Measurements from ENCODE around the gene PVRIG. TPM values are rescaled to one million over a fixed set of nuclear protein-coding genes. Genes with fewer than 3 reads are reported as not detected.
A peak's percentile ranks its signal among the peaks of the same experiment; 100 is the strongest.
"Not testable (repeated sequence)": the region's sequence is repeated elsewhere in the genome, so short reads cannot be mapped to it uniquely, and the experiment has no call there.

PVRIG gene
- total RNA-seq, 2 experiments from 2014 or later, result 83.3 to 86.6 TPM

DNA sequence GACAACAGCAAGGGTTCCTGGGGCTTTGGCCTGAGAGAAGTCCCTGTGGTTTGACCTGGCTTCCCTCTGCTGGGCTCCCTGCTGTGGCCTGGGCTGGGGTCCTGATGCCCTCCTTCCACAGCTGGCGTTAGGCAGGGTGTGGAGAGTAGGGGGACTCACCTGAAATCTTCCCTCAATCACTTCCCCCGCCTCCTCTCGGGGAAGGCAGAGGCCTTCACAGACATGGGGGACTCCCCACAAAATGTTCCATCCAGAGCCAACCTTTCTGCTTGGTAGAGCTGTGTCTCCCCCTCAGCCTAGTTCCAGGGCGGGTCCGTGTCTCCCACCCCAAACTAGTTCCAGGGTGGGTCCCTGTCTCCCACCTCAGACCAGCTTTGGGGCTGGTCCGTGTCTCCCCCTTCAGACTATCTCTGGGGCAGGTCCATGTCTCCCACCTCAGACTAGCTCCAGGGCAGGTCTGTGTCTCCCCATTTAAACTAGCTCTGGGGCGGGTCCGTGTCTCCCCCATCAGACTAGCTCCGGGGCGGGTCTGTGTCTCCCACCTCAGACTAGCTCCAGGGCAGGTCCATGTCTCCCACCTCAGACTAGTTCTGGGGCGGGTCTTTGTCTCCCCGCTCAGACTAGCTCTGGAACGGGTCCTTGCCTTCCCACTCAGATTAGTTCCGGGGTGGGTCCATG is 2.2 kb downstream of the PVRIG start:
- no peaks in the 10 kb centered on the region for H4K20me1 ChIP-seq (ENCODE audit: insufficient read depth, low read length)
- intact Hi-C loops (cut with micrococcal nuclease; ENCODE audit: unreplicated experiment), result loop anchor here (1.0 to 5.0 kb wide), 2 partner anchors 32 to 75 kb away; partner anchors contain the start of gene LAMTOR4
- DNase-seq (ENCODE audit: low spot score), result peak; percentile 44
- H3K4me1 ChIP-seq (ENCODE audit: insufficient read depth, low read length, poor library complexity, severe bottlenecking), result peaks cover 76% of the 10 kb centered on the region
- CTCF ChIA-PET (ENCODE audit: unreplicated experiment), result interaction anchor here (0.7 to 1.3 kb wide), 2 partner anchors 89 to 483 kb away, joined by 3 to 4 read pairs; no protein-coding TSS in a partner anchor
- H3K36me3 ChIP-seq (ENCODE audit: insufficient read depth, low read length), result peaks cover 69% of the 10 kb centered on the region
- H3K9me3 ChIP-seq (ENCODE audit: low read length), result no peaks in the 10 kb centered on the region
- POLR2A ChIA-PET, result interaction anchor here (0.6 to 3.8 kb wide), 12 partner anchors 11 to 323 kb away, joined by 3 to 15 read pairs (median 4); partner anchors contain the start of gene LAMTOR4
- BruUV-seq (replicated peaks), result TSS peak; percentile 52
- H3K4me3 ChIP-seq (ENCODE audit: low read depth, low read length, poor library complexity, severe bottlenecking), result peak overlapping the region; percentile 92
- H3K27ac ChIP-seq (ENCODE audit: low read depth, low read length, poor library complexity, severe bottlenecking), result peak overlapping the region; percentile 96
- no peaks in the 10 kb centered on the region for H3K9me2 ChIP-seq (ENCODE audit: insufficient read depth, low read length)
- no peak for TF ChIP-seq EZH2phosphoT487 (IDR thresholded peaks at IDR 0.05; ENCODE audit: borderline replicate concordance, low read depth, low read length)
- TF ChIP-seq, protein P1, sequence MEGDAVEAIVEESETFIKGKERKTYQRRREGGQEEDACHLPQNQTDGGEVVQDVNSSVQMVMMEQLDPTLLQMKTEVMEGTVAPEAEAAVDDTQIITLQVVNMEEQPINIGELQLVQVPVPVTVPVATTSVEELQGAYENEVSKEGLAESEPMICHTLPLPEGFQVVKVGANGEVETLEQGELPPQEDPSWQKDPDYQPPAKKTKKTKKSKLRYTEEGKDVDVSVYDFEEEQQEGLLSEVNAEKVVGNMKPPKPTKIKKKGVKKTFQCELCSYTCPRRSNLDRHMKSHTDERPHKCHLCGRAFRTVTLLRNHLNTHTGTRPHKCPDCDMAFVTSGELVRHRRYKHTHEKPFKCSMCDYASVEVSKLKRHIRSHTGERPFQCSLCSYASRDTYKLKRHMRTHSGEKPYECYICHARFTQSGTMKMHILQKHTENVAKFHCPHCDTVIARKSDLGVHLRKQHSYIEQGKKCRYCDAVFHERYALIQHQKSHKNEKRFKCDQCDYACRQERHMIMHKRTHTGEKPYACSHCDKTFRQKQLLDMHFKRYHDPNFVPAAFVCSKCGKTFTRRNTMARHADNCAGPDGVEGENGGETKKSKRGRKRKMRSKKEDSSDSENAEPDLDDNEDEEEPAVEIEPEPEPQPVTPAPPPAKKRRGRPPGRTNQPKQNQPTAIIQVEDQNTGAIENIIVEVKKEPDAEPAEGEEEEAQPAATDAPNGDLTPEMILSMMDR (conservative IDR thresholded peaks at IDR 0.05; ENCODE audit: low read length), result no peak
- no peak overlapping the region for H2AFZ ChIP-seq (ENCODE audit: low read length)
- peaks cover 62% of the 10 kb centered on the region for H3K79me2 ChIP-seq (ENCODE audit: insufficient read depth, low read depth, low read length)
- peak overlapping the region; percentile 93 for H3K4me2 ChIP-seq (ENCODE audit: low read length)

DNA sequence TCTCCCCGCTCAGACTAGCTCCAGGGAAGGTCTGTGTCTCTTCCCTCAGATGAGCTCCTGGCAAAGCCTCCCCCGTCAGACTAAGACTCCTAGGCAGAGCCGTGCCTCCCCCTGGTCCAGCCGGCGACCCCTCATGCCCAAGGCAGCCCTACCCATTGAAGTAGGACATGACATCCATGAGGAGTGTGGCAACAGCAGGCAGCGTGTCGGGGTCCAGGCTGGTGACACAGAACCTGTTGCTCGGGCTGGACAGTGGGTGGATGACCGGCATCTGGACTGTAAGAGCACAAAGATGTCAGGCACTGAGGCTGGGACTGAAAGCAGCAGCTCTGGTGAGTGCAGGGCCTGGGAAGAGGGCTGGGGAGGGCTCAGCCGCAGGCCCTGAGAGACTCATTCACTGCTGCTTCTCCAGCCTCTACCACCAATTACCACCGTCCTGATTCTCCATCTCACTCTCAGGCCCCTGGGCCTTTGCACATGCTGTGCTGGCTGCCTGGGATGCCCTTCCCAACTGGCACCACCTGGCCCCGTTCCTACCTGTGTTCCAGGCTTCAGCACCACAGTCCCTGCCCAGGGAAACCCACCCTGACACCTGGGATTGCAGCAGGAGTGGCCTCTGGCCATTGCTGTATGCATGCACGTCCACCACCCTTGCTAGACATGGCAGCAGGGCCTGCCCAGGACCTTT is 2.8 kb downstream of the PVRIG start:
- TF ChIP-seq EZH2phosphoT487 (IDR thresholded peaks at IDR 0.05; ENCODE audit: borderline replicate concordance, low read depth, low read length), result no peak
- TF ChIP-seq, protein P1 (conservative IDR thresholded peaks at IDR 0.05; ENCODE audit: low read length), result no peak
- intact Hi-C loops (cut with micrococcal nuclease; ENCODE audit: unreplicated experiment), result loop anchor here (5.0 kb wide), 1 partner anchor 75 kb away; the partner anchor contains the start of gene LAMTOR4
- no peak for DNase-seq (ENCODE audit: low spot score)
- Histone ChIP-seq H3K4me1 (ENCODE audit: insufficient read depth, low read length, poor library complexity, severe bottlenecking) (peaks cover 76% of the 10 kb centered on the region), H3K27ac (ENCODE audit: low read depth, low read length, poor library complexity, severe bottlenecking) (peak overlapping the region; percentile 96), H2AFZ (ENCODE audit: low read length) (no peak overlapping the region), H4K20me1 (ENCODE audit: insufficient read depth, low read length) (no peaks in the 10 kb centered on the region), H3K4me3 (ENCODE audit: low read depth, low read length, poor library complexity, severe bottlenecking) (peak overlapping the region; percentile 92), H3K9me2 (ENCODE audit: insufficient read depth, low read length) (no peaks in the 10 kb centered on the region), H3K79me2 (ENCODE audit: insufficient read depth, low read depth, low read length) (peaks cover 62% of the 10 kb centered on the region), H3K9me3 (ENCODE audit: low read length) (no peaks in the 10 kb centered on the region), H3K4me2 (ENCODE audit: low read length) (peak overlapping the region; percentile 93), H3K36me3 (ENCODE audit: insufficient read depth, low read length) (peaks cover 74% of the 10 kb centered on the region)
- ChIA-PET POLR2A (interaction anchor here (0.6 to 3.8 kb wide), 13 partner anchors 12 to 323 kb away, joined by 3 to 15 read pairs (median 4); partner anchors contain the start of gene LAMTOR4), CTCF (ENCODE audit: unreplicated experiment) (interaction anchor here (0.7 to 1.3 kb wide), 2 partner anchors 90 to 483 kb away, joined by 3 to 4 read pairs; no protein-coding TSS in a partner anchor)
- no TSS peak for BruUV-seq (replicated peaks)

DNA sequence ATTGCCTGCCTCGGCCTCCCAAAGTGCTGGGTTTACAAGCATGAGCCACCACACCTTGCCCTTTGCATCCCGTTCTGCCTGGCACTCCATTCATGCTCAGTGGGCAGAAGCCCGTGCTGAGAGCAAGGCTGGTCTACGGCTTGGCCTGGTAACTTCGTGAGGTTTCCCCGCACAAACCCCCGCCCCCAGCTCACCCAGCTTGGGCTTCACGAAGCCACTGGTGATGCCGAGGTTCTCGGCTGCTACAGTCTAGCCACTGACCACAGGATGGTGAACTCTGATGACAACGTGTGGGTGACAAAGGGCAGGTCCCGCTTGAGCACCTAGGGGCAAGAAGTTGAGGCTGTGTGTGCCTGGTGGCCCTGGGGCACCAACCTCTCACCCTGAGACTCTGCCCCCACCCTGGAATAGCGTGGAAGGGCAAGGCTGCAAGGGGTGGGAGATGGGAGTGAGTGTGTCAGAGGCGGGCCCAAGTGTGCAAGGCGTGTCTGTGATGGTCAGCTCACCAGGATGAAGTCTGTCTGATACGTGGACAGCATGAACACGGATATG is 3.7 kb downstream of the PVRIG start:
- H3K9me2 ChIP-seq (ENCODE audit: insufficient read depth, low read length); H4K20me1 ChIP-seq (ENCODE audit: insufficient read depth, low read length); BruUV-seq (replicated peaks); H3K9me3 ChIP-seq (ENCODE audit: low read length); DNase-seq (ENCODE audit: low spot score); CTCF ChIA-PET (ENCODE audit: unreplicated experiment); H2AFZ ChIP-seq (ENCODE audit: low read length): not testable (repeated sequence)
- Histone ChIP-seq H3K4me3 (ENCODE audit: low read depth, low read length, poor library complexity, severe bottlenecking) (peak overlapping the region; percentile 92), H3K36me3 (ENCODE audit: insufficient read depth, low read length) (peaks cover 78% of the 10 kb centered on the region), H3K4me1 (ENCODE audit: insufficient read depth, low read length, poor library complexity, severe bottlenecking) (peaks cover 82% of the 10 kb centered on the region), H3K79me2 (ENCODE audit: insufficient read depth, low read depth, low read length) (peaks cover 62% of the 10 kb centered on the region), H3K27ac (ENCODE audit: low read depth, low read length, poor library complexity, severe bottlenecking) (peak overlapping the region; percentile 96), H3K4me2 (ENCODE audit: low read length) (peak overlapping the region; percentile 93)
- POLR2A ChIA-PET, result interaction anchor here (0.6 to 3.8 kb wide), 3 partner anchors 23 to 141 kb away, joined by 4 to 15 read pairs (median 8); no protein-coding TSS in a partner anchor
- intact Hi-C loops (cut with micrococcal nuclease; ENCODE audit: unreplicated experiment), result loop anchor here (5.0 kb wide), 1 partner anchor 76 kb away; the partner anchor contains the start of gene LAMTOR4

DNA sequence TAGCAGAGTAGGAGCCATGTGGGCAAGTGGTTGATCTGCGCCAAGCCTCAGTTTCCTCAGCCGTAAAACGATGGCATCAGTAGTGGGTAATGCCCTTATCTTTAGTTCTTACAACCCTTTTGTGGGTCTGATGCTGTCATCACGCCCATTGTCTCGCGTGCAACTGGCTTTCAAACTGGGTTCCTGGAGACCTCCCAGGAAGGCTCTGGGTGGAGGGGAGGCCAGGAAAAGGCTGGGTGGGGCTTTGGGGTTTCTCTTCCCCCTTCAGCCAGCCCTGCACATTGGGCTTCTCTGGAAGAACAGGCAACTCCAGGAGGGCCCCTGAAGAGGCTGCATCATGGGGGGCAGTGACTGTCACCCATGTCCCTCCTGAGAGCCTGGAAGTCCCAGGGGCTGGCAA is 5.1 kb downstream of the PVRIG start:
- Histone ChIP-seq H3K36me3 (ENCODE audit: insufficient read depth, low read length) (peaks cover 77% of the 10 kb centered on the region), H3K4me3 (ENCODE audit: low read depth, low read length, poor library complexity, severe bottlenecking) (peak overlapping the region; percentile 92), H3K79me2 (ENCODE audit: insufficient read depth, low read depth, low read length) (peaks cover 52% of the 10 kb centered on the region), H3K4me2 (ENCODE audit: low read length) (peak overlapping the region; percentile 93), H3K27ac (ENCODE audit: low read depth, low read length, poor library complexity, severe bottlenecking) (peak overlapping the region; percentile 96), H3K4me1 (ENCODE audit: insufficient read depth, low read length, poor library complexity, severe bottlenecking) (peaks cover 81% of the 10 kb centered on the region)
- CTCF ChIA-PET (ENCODE audit: unreplicated experiment); H4K20me1 ChIP-seq (ENCODE audit: insufficient read depth, low read length); H3K9me3 ChIP-seq (ENCODE audit: low read length); DNase-seq (ENCODE audit: low spot score); BruUV-seq (replicated peaks); H2AFZ ChIP-seq (ENCODE audit: low read length); POLR2A ChIA-PET; H3K9me2 ChIP-seq (ENCODE audit: insufficient read depth, low read length): not testable (repeated sequence)
- intact Hi-C loops (cut with micrococcal nuclease; ENCODE audit: unreplicated experiment), result loop anchor here (5.0 kb wide), 1 partner anchor 78 kb away; the partner anchor contains the start of gene LAMTOR4

Measured in OCI-LY7 (cell line).